Ovary (tissue), 9 donors: ENCODE measurements around the gene TCERG1L. TPM values are rescaled to one million over a fixed set of nuclear protein-coding genes. Genes with fewer than 3 reads are reported as not detected.

ENCODE experiments used
- DNase-seq, 5 donors: peaks; one replicate each; pipeline ENCODE4 v3.0.0-alpha.2; 2019 to 2020
- H3K27ac ChIP-seq, 2 donors: fragments of 200-600 bp; one replicate each; pipeline versions ENCODE4 v1.5.1 to v1.8.0; 2019 to 2022
- H3K27me3 ChIP-seq: fragments of 200-600 bp; one replicate; pipeline ENCODE4 v1.8.0; 2022
- H3K36me3 ChIP-seq: fragments of 200-600 bp; sonication (generic); one replicate; pipeline ENCODE4 v1.5.1; 2019
- H3K4me1 ChIP-seq: one replicate; pipeline ENCODE4 v1.8.1; 2013; ENCODE audit warnings: mild to moderate bottlenecking, moderate library complexity; ENCODE audit not compliant: insufficient read depth
- H3K4me3 ChIP-seq: fragments of 200-600 bp; sonication (generic); one replicate; pipeline ENCODE4 v1.5.1; 2017
- H3K9me3 ChIP-seq, 2 donors: fragments of 200-600 bp in 1 of 2; sonication (generic) in 1 of 2; one replicate each; pipeline versions ENCODE4 v1.5.1 to v1.8.1; 2013 to 2019; ENCODE audit warnings: mild to moderate bottlenecking in 1 of 2, moderate library complexity in 1 of 2
- EP300 ChIP-seq: sonication (generic); formaldehyde crosslinking; IDR thresholded peaks from one replicate; pipeline ENCODE4 v1.6.1; 2017; ENCODE audit warnings: antibody characterized with exemption
- POLR2A ChIP-seq: fragments of 450-650 bp; IDR thresholded peaks from one replicate; pipeline ENCODE4 v1.6.1; 2017; ENCODE audit warnings: antibody characterized with exemption, mild to moderate bottlenecking, moderate library complexity
- WGBS, 3 donors: extraction: QIAGEN DNeasy Blood & Tissue Kit in 1 of 3; methylation state at CpG; one replicate each; pipeline versions ENCODE4 v1.1.5 to v1.1.7; 2013 to 2017; 5-methylcytosine and 5-hydroxymethylcytosine counted together
- intact Hi-C, 4 donors: fragments of 100-400 bp; cut with DNase I; formaldehyde crosslinking; loops; one replicate each; pipeline versions ENCODE4 v1.11.0 to v1.15.1; 2022 to 2023
- polyA plus RNA-seq, 2 donors: library from polyadenylated mRNA; stranded (reverse); fragments of 200-250 nt in 1 of 2; fragments of 350-450 nt in 1 of 2; fragmentation: Illumina TruSeq in 1 of 2; extraction: RNeasy Lipid Tissue Mini Kit (QIAGEN cat#74804) in 1 of 2; gene quantifications; one replicate each; pipeline ENCODE4 v1.2.3, GENCODE V29; 2013 to 2014
- total RNA-seq, 7 donors: library from RNA; depleted of rRNA in 2 of 7; stranded (reverse); fragments of >200 nt in 2 of 7; fragmentation: NEBNext Ultra II Directional in 3 of 7; extraction: Animal tissue kit (Norgen Biotek cat#: 25700) in 3 of 7; gene quantifications; one replicate each; pipeline versions ENCODE4 v1.1.0 to v1.2.4, GENCODE V29; 2016 to 2023
- TF ChIP-seq, protein P1 (sequence below), 3 donors: fragments of 450-650 bp in 2 of 3; fragments of 200-600 bp in 1 of 3; IDR thresholded peaks; one replicate each; pipeline versions ENCODE4 v1.5.1 to v1.8.0; 2016 to 2022; ENCODE audit warnings: antibody characterized with exemption in 3 of 3, mild to moderate bottlenecking in 1 of 3
- donor health status: DM: no; HTN: no; CAD: no; lungs with moderate emphysema.
- donor health status: DM: no; HTN: no; CAD: no.
- donor health status: Bipolar disorder and iron deficiency.
- donor health status: DM: yes; HTN: yes; CAD: no.
- donor health status: DM: no; HTN: no; CAD: no.
- donor health status: DM: yes; HTN: yes; CAD: no.

The TCERG1L gene
- total and polyA plus RNA-seq, 9 donors: 1.1 to 8.0 (median 1.8) TPM

DNA sequence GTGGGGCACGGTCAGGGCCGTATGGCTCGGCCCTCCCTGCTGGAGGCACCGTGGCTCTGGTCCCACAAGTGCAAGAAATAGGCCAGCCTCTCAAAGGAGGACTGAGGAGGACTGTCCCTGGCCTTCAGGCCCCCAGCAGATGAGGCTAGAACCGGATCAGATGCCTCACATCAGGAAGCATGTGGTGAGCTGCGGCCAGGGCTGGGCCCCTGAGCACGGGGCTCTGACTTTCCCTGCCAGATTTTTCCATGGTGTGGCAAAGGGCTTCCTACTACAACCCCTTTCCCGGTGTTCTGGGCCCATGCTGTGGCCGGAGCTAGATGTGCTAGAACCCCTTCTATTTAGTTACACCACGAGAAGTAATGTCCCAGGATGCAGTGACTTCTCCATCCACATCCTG, 100.4 kb downstream of the TCERG1L start:
- Histone ChIP-seq H3K4me3 (no peak overlapping the region), H3K27ac (no peak overlapping the region), H3K36me3 (no peaks in the 10 kb centered on the region), H3K9me3 (no peaks in the 10 kb centered on the region), H3K4me1 (no peaks in the 10 kb centered on the region), H3K27me3 (no peaks in the 10 kb centered on the region)
- TF ChIP-seq EP300 (no peak), POLR2A (no peak)
- TF ChIP-seq, protein P1, sequence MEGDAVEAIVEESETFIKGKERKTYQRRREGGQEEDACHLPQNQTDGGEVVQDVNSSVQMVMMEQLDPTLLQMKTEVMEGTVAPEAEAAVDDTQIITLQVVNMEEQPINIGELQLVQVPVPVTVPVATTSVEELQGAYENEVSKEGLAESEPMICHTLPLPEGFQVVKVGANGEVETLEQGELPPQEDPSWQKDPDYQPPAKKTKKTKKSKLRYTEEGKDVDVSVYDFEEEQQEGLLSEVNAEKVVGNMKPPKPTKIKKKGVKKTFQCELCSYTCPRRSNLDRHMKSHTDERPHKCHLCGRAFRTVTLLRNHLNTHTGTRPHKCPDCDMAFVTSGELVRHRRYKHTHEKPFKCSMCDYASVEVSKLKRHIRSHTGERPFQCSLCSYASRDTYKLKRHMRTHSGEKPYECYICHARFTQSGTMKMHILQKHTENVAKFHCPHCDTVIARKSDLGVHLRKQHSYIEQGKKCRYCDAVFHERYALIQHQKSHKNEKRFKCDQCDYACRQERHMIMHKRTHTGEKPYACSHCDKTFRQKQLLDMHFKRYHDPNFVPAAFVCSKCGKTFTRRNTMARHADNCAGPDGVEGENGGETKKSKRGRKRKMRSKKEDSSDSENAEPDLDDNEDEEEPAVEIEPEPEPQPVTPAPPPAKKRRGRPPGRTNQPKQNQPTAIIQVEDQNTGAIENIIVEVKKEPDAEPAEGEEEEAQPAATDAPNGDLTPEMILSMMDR (IDR thresholded peaks at IDR 0.05): no peak
- DNase-seq: peak in 2 of 5 donors; percentile 2 to 8
- 79 to 89% (median 87%) methylated on average over 10 of the region's 10 CpGs for WGBS, 3 donors
- intact Hi-C loops: no loop called here

DNA sequence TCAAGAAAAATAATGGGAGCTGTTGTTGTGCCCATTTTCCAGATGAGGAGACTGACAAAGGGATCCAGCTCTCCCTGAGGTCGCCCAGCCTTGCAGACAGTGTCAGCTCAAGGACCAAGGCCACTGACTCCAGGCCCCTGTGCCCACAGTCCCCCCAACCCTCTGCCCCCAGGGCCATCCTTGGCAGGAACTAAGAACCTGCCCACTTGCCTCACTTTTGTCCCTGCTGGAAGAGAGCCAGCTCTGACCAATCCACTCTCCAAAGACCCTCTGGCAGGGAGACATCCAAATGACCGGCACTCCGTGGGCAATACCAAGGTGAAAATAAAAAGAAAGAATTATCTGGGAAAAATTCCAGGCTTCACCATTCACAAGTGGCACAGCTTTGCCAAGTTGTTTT, 101.3 kb downstream of the TCERG1L start:
- no peak overlapping the region for H3K27ac ChIP-seq
- no peak overlapping the region for H3K4me3 ChIP-seq
- H3K4me1 ChIP-seq: no peaks in the 10 kb centered on the region
- 72 to 84% (median 74%) methylated on average over 3 of the region's 3 CpGs for WGBS, 3 donors
- intact Hi-C loops: no loop called here
- DNase-seq: peak in 1 of 5 donors; percentile 8
- no peaks in the 10 kb centered on the region for H3K27me3 ChIP-seq
- no peaks in the 10 kb centered on the region for H3K9me3 ChIP-seq
- H3K36me3 ChIP-seq: no peaks in the 10 kb centered on the region
- TF ChIP-seq EP300: no peak
- no peak for TF ChIP-seq POLR2A
- TF ChIP-seq, protein P1 (IDR thresholded peaks at IDR 0.05): no peak

DNA sequence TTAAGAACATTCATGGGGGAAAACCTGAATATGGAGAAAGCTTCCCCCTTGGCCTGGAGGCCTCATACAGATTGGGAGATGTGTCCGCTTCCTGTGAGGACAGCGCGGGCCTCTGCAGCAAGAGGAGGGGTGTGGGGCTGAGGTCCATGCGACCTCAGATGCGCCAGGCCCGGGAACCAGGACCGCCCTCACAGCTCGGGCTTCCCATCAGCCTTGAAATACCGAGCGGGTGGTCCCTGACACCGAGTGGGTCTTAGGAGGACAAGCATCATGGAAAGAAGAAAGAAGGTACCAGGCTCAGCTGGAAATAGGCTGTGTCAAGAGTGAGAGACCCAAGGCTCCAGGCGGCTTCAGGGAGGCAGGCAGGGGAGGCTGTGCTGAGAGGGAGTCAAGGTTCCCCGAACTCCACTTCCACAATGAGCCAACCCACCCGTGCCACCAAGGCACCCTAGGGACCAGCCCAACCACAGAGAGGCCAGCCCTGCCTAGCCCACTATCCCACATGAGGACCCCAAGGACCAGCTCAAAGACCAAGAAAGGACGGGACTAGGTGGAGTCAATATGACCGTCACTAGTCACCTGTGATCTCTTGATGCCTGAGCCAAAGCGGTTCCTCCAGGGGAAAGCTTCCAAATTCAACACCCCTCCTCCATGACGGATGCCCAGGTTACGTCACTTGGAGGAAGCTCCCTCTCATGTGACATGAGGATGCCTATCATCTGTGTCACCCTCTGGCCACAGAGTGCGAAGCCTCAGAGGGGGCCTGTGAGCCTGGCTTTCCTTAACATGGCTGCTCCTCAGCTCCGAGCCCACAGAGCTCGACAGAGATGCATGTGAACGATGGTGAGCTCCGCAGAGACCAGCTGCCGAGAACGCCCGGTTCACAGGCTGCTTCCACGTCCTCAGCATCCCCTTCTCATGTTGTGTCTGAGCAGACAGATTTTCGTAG, 103.7 kb downstream of the TCERG1L start:
- 88 to 94% (median 90%) methylated on average over 29 of the region's 29 CpGs for WGBS, 3 donors
- intact Hi-C loops: no loop called here
- Histone ChIP-seq H3K27me3 (no peaks in the 10 kb centered on the region), H3K4me1 (no peaks in the 10 kb centered on the region), H3K4me3 (no peak overlapping the region), H3K27ac (no peak overlapping the region), H3K9me3 (no peaks in the 10 kb centered on the region), H3K36me3 (no peaks in the 10 kb centered on the region)
- TF ChIP-seq EP300 (no peak), POLR2A (no peak)
- TF ChIP-seq, protein P1 (IDR thresholded peaks at IDR 0.05): no peak
- DNase-seq: peak in 2 of 5 donors; percentile 5 to 14

DNA sequence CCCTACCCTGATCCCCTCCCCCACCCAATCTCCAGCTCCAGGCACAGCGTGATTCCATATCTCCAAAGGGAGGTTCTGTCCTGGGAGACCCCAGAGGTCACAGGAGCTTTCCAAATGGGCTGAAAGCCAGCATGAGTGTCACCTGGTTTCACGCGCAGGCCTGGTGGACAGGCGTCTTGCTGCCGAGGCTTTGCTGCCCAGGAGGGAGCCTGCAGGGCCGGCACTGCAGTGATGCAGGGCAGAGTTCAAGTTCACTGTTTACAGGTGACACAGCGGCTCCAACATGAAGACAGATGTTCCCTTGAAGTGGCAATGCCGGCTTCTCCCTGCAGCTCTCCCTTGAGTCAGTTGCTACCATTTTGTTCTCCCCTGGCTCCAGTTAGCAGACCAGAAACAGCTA, 104.3 kb downstream of the TCERG1L start:
- Histone ChIP-seq H3K27ac (no peak overlapping the region), H3K36me3 (no peaks in the 10 kb centered on the region), H3K27me3 (no peaks in the 10 kb centered on the region), H3K4me1 (no peaks in the 10 kb centered on the region), H3K4me3 (no peak overlapping the region), H3K9me3 (no peaks in the 10 kb centered on the region)
- TF ChIP-seq EP300 (no peak), POLR2A (no peak)
- TF ChIP-seq, protein P1 (IDR thresholded peaks at IDR 0.05): no peak
- peak in 2 of 5 donors; percentile 4 to 13 for DNase-seq
- intact Hi-C loops: no loop called here
- WGBS, 3 donors: 73 to 83% (median 74%) methylated on average over 8 of the region's 8 CpGs
